GM20000 (cell line): ENCODE results near the gene GPC3.

Experiments used
- DNase-seq: peaks from one replicate; pipeline ENCODE4 v3.0.0; 2012; ENCODE audit warnings: low spot score
- CTCF ChIP-seq: IDR thresholded peaks from 2 replicates; pipeline ENCODE4 v1.5.1; 2012; ENCODE audit warnings: mild to moderate bottlenecking, control low read depth; ENCODE audit errors: extremely low read depth, missing control alignments

The GPC3 gene

GRCh38 chrX:133568109-133568508 is 417.3 kb downstream of the GPC3 start:
- DNase-seq, result no peak
- TF ChIP-seq CTCF, result no peak

GRCh38 chrX:133566876-133567275 is 418.5 kb downstream of the GPC3 start:
- no peak for DNase-seq
- no peak for TF ChIP-seq CTCF

GRCh38 chrX:133563705-133564104 is 421.7 kb downstream of the GPC3 start:
- no peak for TF ChIP-seq CTCF
- no peak for DNase-seq

GRCh38 chrX:133561251-133561650 is 424.1 kb downstream of the GPC3 start:
- no peak for DNase-seq
- no peak for TF ChIP-seq CTCF

- TF ChIP-seq CTCF, result no peak
- no peak for DNase-seq
Measured at GRCh38 chrX:133559909-133560308, 425.5 kb downstream of the GPC3 start.

GRCh38 chrX:133555782-133556458 is 429.5 kb downstream of the GPC3 start:
- no peak for TF ChIP-seq CTCF
- no peak for DNase-seq

- DNase-seq, result no peak
- TF ChIP-seq CTCF, result no peak
Measured at GRCh38 chrX:133550665-133551485, 434.5 kb downstream of the GPC3 start.
